A673 (cell line): Measurements from ENCODE around the gene TXNDC17. TPM values are rescaled to one million over a fixed set of nuclear protein-coding genes. Genes with fewer than 3 reads are reported as not detected.

Experiments used
- BruUV-seq: library from RNA; stranded (reverse); fragments of 400-500 nt; replicated peaks from 2 replicates; lab custom pipeline; 2021; lab: Mats Ljungman, UMichigan
- CTCF ChIA-PET: fragments of 300-600 bp; sonication (Branson Sonifier 250); formaldehyde crosslinking; loops from one replicate; lab custom pipeline; 2022; ENCODE audit warnings: antibody characterized with exemption; lab: Charles Lee
- POLR2A ChIA-PET: fragments of 300-600 bp; sonication (Branson Sonifier 250); formaldehyde crosslinking; loops from one replicate; lab custom pipeline; 2022; ENCODE audit warnings: antibody characterized with exemption; ENCODE audit not compliant: low non-redundant PET; lab: Charles Lee
- DNase-seq: peaks from one replicate; pipeline ENCODE4 v3.0.0-alpha.2; 2015; ENCODE audit warnings: low spot score
- H3K27ac ChIP-seq: fragments of 200-600 bp; sonication (generic); 2 replicates; pipeline ENCODE4 v1.5.1; 2016; ENCODE audit warnings: mixed run types, low read depth, mild to moderate bottlenecking, mixed read lengths, antibody characterized with exemption, low read length; ENCODE audit not compliant: poor library complexity, severe bottlenecking
- H3K27me3 ChIP-seq: fragments of 200-600 bp; sonication (generic); replicated peaks from 2 replicates; pipeline ENCODE4 v1.6.1; 2017; ENCODE audit warnings: mixed run types, low read depth, mild to moderate bottlenecking, mixed read lengths, antibody characterized with exemption, low read length; ENCODE audit not compliant: insufficient read depth, poor library complexity
- H3K36me3 ChIP-seq: fragments of 200-600 bp; sonication (generic); 2 replicates; pipeline ENCODE4 v1.6.1; 2016; ENCODE audit warnings: mixed run types, mild to moderate bottlenecking, mixed read lengths, antibody characterized with exemption, low read length; ENCODE audit not compliant: insufficient read depth, poor library complexity, severe bottlenecking
- H3K4me1 ChIP-seq: fragments of 200-600 bp; sonication (generic); 2 replicates; pipeline ENCODE4 v1.6.1; 2017; ENCODE audit warnings: mixed run types, mild to moderate bottlenecking, mixed read lengths, antibody characterized with exemption, low read length; ENCODE audit not compliant: insufficient read depth, poor library complexity, severe bottlenecking
- H3K4me3 ChIP-seq: fragments of 200-600 bp; sonication (generic); 2 replicates; pipeline ENCODE4 v1.5.1; 2016; ENCODE audit warnings: low read depth, mixed run types, mild to moderate bottlenecking, mixed read lengths, low read length; ENCODE audit not compliant: poor library complexity, severe bottlenecking
- H3K9me3 ChIP-seq: fragments of 200-600 bp; sonication (generic); 2 replicates; pipeline ENCODE4 v1.6.1; 2016; ENCODE audit warnings: mixed run types, low read depth, mild to moderate bottlenecking, mixed read lengths, antibody characterized with exemption, low read length; ENCODE audit not compliant: poor library complexity, severe bottlenecking
- CTCF ChIP-seq: fragments of 300-800, 200-600 bp; sonication (generic); conservative IDR thresholded peaks from 2 replicates; pipeline ENCODE4 v1.5.1; 2017; ENCODE audit warnings: low read depth, mild to moderate bottlenecking, antibody characterized with exemption, low read length, moderate library complexity, mixed read lengths
- EZH2 ChIP-seq: fragments of 200-600 bp; sonication (generic); IDR thresholded peaks from 2 replicates; pipeline ENCODE4 v1.6.1; 2017; ENCODE audit warnings: borderline replicate concordance, low read depth, mild to moderate bottlenecking, mixed read lengths, antibody characterized with exemption, low read length; ENCODE audit not compliant: poor library complexity, severe bottlenecking
- intact Hi-C: fragments of 100-400 bp; cut with micrococcal nuclease; formaldehyde crosslinking; loops from one replicate; pipeline ENCODE4 v1.10.0; 2022; ENCODE audit not compliant: unreplicated experiment
- total RNA-seq: library from RNA; stranded (reverse); gene quantifications from 2 replicates; pipeline ENCODE4 v1.2.3, GENCODE V29; 2021

TXNDC17 gene
- total RNA-seq, 1 experiment from 2014 or later, result 147 TPM

- intact Hi-C loops, result no loop called here
- Histone ChIP-seq H3K4me3 (peak overlapping the region; percentile 78), H3K27me3 (no peaks in the 10 kb centered on the region), H3K9me3 (no peaks in the 10 kb centered on the region), H3K36me3 (peaks cover 22% of the 10 kb centered on the region), H3K27ac (peak overlapping the region; percentile 95), H3K4me1 (peaks cover 19% of the 10 kb centered on the region)
- CTCF ChIA-PET, result no interaction called here
- no TSS peak for BruUV-seq
- TF ChIP-seq CTCF (no peak), EZH2 (no peak)
- DNase-seq, result no peak
- POLR2A ChIA-PET, result no interaction called here
Observed at GRCh38 chr17:6638046-6638908, 2.6 kb upstream of the TXNDC17 start.

GRCh38 chr17:6639014-6639585 is 1.8 kb upstream of the TXNDC17 start:
- Histone ChIP-seq H3K27ac (peak overlapping the region; percentile 95), H3K27me3 (no peaks in the 10 kb centered on the region), H3K9me3 (no peaks in the 10 kb centered on the region), H3K36me3 (peaks cover 22% of the 10 kb centered on the region), H3K4me1 (peaks cover 19% of the 10 kb centered on the region), H3K4me3 (peak overlapping the region; percentile 78)
- intact Hi-C loops, result no loop called here
- ChIA-PET POLR2A (no interaction called here), CTCF (no interaction called here)
- no peak for DNase-seq
- BruUV-seq, result no TSS peak
- no peak for TF ChIP-seq EZH2
- no peak for TF ChIP-seq CTCF

GRCh38 chr17:6639586-6640535 is 999 bp upstream of the TXNDC17 start:
- Histone ChIP-seq H3K4me3 (peak overlapping the region; percentile 78), H3K9me3 (no peaks in the 10 kb centered on the region), H3K27ac (peak overlapping the region; percentile 95), H3K27me3 (no peaks in the 10 kb centered on the region), H3K36me3 (peaks cover 22% of the 10 kb centered on the region), H3K4me1 (peaks cover 19% of the 10 kb centered on the region)
- CTCF ChIA-PET, result interaction anchor here (0.7 kb wide), 2 partner anchors 44 to 167 kb away, joined by 3 read pairs; no protein-coding TSS in a partner anchor
- BruUV-seq, result no TSS peak
- intact Hi-C loops, result loop anchor here (10.0 kb wide), 1 partner anchor 165 kb away; no protein-coding TSS in a partner anchor
- DNase-seq, result peak; percentile 61
- POLR2A ChIA-PET, result no interaction called here
- TF ChIP-seq CTCF (no peak), EZH2 (no peak)
